Measurements from ENCODE around the gene HOXC6. TPM values are rescaled to one million over a fixed set of nuclear protein-coding genes. Genes with fewer than 3 reads are reported as not detected.

The HOXC6 gene
- total and polyA plus RNA-seq, 2 of the 13 experiments (the other 11 are each of a cell fraction or from before 2014, with no cell fraction given), result not detected

- TF ChIP-seq HMGXB4 (CRISPR knock-in tag; IDR thresholded peaks at IDR 0.05; ENCODE audit: borderline replicate concordance in 1 of 2, low read depth in 1 of 2) (peak in 1 of 2 experiments; percentile 66; a peak in 2 of 4 replicates), SMARCC2 (IDR thresholded peaks at IDR 0.05) (no peak), ZIK1 (CRISPR knock-in tag; IDR thresholded peaks at IDR 0.05; ENCODE audit: borderline replicate concordance, low read depth) (no peak), PAXIP1 (CRISPR knock-in tag; conservative IDR thresholded peaks at IDR 0.05) (no peak), HBP1 (CRISPR knock-in tag; IDR thresholded peaks at IDR 0.05; ENCODE audit: low read depth) (no peak), HMG20A (CRISPR knock-in tag; IDR thresholded peaks at IDR 0.05; ENCODE audit: borderline replicate concordance) (no peak), GABPB1 (CRISPR knock-in tag; IDR thresholded peaks at IDR 0.05) (peak; percentile 54; the same call in 1 of the 2 replicates), TBP (CRISPR knock-in tag; IDR thresholded peaks at IDR 0.05) (no peak), ZNF225 (CRISPR knock-in tag; IDR thresholded peaks at IDR 0.05) (no peak), AHR (CRISPR knock-in tag; IDR thresholded peaks at IDR 0.05) (no peak), SALL2 (CRISPR knock-in tag; IDR thresholded peaks at IDR 0.05) (peak; percentile 58), JUN (CRISPR knock-in tag; IDR thresholded peaks at IDR 0.05) (no peak), ETS1 (CRISPR knock-in tag; IDR thresholded peaks at IDR 0.05) (no peak), ZNF12 (CRISPR knock-in tag; IDR thresholded peaks at IDR 0.05) (no peak), ZFP37 (CRISPR knock-in tag; IDR thresholded peaks at IDR 0.05; ENCODE audit: borderline replicate concordance) (no peak), ELF1 (CRISPR knock-in tag; IDR thresholded peaks at IDR 0.05) (no peak), ZNF564 (CRISPR knock-in tag; IDR thresholded peaks at IDR 0.05) (0 out of 2 replicates have a peak, but pooled peaks have one; percentile 24), SALL1 (CRISPR knock-in tag; IDR thresholded peaks at IDR 0.05) (no peak), ZSCAN31 (CRISPR knock-in tag; IDR thresholded peaks at IDR 0.05; ENCODE audit: low read depth) (0 out of 2 replicates have a peak, but pooled peaks have one; percentile 22), ZNF263 (CRISPR knock-in tag; IDR thresholded peaks at IDR 0.05) (0 out of 2 replicates have a peak, but pooled peaks have one; percentile 22)
Measured at GRCh38 chr12:54000116-54001114, 27.8 kb upstream of the HOXC6 start, which contains the start of gene HOXC9 (continued).

Data from HepG2 (cell line).